Testis (tissue), 3 donors: ENCODE results near the gene SART3. TPM values are rescaled to one million over a fixed set of nuclear protein-coding genes. Genes with fewer than 3 reads are reported as not detected.
"Not testable (repeated sequence)": the region's sequence is repeated elsewhere in the genome, so short reads cannot be mapped to it uniquely, and the experiment has no call there.

Experiments
- DNase-seq: peaks from one replicate; pipeline ENCODE4 v3.0.0-alpha.2; 2019
- H3K27ac ChIP-seq, 2 donors: fragments of 200-600 bp; sonication (generic); one replicate each; pipeline ENCODE4 v1.5.1; 2019
- H3K27me3 ChIP-seq: fragments of 200-600 bp; sonication (generic); one replicate; pipeline ENCODE4 v1.5.1; 2019
- H3K36me3 ChIP-seq: fragments of 200-600 bp; sonication (generic); one replicate; pipeline ENCODE4 v1.5.1; 2017; ENCODE audit warnings: low read depth; ENCODE audit errors: missing control alignments
- H3K4me1 ChIP-seq: fragments of 200-600 bp; sonication (generic); one replicate; pipeline ENCODE4 v1.5.1; 2019
- H3K4me3 ChIP-seq, 2 donors: fragments of 200-600 bp; sonication (generic); one replicate each; pipeline ENCODE4 v1.5.1; 2017 to 2019
- H3K9me3 ChIP-seq: fragments of 200-600 bp; sonication (generic); one replicate; pipeline ENCODE4 v1.5.1; 2017
- POLR2A ChIP-seq: fragments of 450-650 bp; IDR thresholded peaks from one replicate; pipeline ENCODE4 v1.6.1; 2017; ENCODE audit warnings: antibody characterized with exemption, mild to moderate bottlenecking, moderate library complexity
- WGBS, 2 donors: methylation state at CpG; one replicate each; pipeline ENCODE4 v1.1.5; 2018; 5-methylcytosine and 5-hydroxymethylcytosine counted together
- intact Hi-C: fragments of 100-400 bp; cut with DNase I; formaldehyde crosslinking; loops from one replicate; pipeline ENCODE4 v1.15.1; 2023; ENCODE audit warnings: low total_unique reads
- polyA plus RNA-seq: library from polyadenylated mRNA; stranded (reverse); fragments of 350-450 nt; fragmentation: Illumina TruSeq; extraction: RNeasy Lipid Tissue Mini Kit (QIAGEN cat#74804); gene quantifications from one replicate; pipeline ENCODE4 v1.2.3, GENCODE V29; 2014; ENCODE audit warnings: low read depth, low replicate concordance; ENCODE audit not compliant: insufficient read depth
- total RNA-seq, 2 donors: library from RNA; depleted of rRNA; stranded (reverse); fragments of >200 nt; gene quantifications; one replicate each; pipeline ENCODE4 v1.2.3, GENCODE V29; 2016
- TF ChIP-seq, protein P1 (sequence below), 3 experiments: fragments of 450-650 bp in 2 of 3; fragments of 200-600 bp in 1 of 3; sonication (generic) in 1 of 3; IDR thresholded peaks; one replicate each; pipeline ENCODE4 v1.5.1; 2016 to 2019; ENCODE audit warnings: antibody characterized with exemption in 3 of 3, mild to moderate bottlenecking in 2 of 3, moderate library complexity in 1 of 3

SART3 gene
- total and polyA plus RNA-seq, 3 donors from 2014 or later: 48.6 to 116 (median 115) TPM

DNA sequence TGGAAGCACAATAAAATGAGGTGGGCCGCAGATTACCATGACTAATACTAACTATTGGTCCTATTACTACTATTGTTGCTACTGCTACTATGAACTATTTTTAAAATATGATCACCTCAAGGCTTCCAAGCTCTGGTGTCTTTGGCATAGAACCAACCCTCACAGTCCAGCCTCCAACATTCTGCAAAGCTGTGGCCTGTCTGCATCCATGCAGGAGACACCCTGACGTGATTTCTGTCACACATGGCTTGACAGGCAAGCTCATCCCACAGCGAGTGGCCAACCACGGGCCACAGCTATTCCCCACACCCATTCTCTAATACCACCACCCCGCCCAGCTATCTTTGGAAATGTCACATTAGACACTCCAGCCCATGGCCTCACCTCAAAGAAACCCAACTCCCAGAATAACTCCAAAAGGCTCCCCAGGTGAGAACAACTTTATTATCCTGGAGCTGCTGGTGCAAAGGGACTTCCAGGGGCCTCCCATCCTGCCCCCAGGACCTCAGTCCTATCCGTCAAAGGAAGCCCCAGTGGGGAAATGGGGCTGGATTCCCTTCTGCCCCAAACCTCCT lies 15.8 kb upstream of the SART3 start:
- Histone ChIP-seq H3K27ac (no peak overlapping the region), H3K4me1 (peaks cover 11% of the 10 kb centered on the region), H3K27me3 (no peaks in the 10 kb centered on the region), H3K9me3 (no peaks in the 10 kb centered on the region), H3K36me3 (no peaks in the 10 kb centered on the region), H3K4me3 (no peak overlapping the region)
- no peak for TF ChIP-seq POLR2A
- WGBS, 2 donors: 82 to 95% methylated on average over 6 of the region's 6 CpGs
- intact Hi-C loops: no loop called here
- no peak for DNase-seq

DNA sequence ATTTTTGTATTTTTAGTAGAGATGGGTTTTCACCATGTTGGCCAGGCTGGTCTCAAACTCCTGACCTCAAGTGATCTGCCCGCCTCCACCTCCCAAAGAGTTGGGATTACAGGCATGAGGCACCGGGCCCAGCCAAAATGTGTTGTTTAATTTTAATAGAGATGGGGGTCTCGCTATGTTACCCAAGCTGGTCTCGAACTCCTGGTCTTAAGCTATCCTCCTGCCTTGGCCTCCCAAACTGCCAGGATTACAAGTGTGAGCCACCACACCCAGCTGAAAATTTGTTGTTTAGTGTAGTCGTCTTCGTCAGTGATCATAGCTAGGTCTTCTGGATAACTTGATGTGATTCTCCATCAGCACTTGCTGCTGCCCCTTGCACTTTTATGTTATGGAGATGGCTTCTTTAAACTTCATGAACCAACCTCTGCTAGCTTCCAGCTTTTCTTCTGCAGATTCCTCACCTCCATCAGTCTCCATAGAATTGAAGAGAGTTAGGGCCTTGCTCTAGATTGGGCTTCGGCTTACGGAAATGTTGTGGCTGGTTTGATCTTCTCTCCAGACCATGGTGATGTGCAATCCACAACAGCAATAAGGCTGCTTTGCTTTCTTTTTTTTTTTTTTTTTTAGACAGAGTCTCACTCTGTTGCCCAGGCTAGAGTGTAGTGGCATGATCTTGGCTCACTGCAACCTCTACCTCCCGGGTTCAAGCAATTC lies 14.4 kb upstream of the SART3 start:
- intact Hi-C loops: no loop called here
- 94% methylated on average over 9 of the region's 9 CpGs for WGBS, 2 donors
- no peak for DNase-seq
- Histone ChIP-seq H3K9me3 (no peaks in the 10 kb centered on the region), H3K27ac (no peak overlapping the region), H3K4me1 (no peaks in the 10 kb centered on the region), H3K27me3 (no peaks in the 10 kb centered on the region), H3K4me3 (no peak overlapping the region), H3K36me3 (no peaks in the 10 kb centered on the region)
- TF ChIP-seq, protein P1, sequence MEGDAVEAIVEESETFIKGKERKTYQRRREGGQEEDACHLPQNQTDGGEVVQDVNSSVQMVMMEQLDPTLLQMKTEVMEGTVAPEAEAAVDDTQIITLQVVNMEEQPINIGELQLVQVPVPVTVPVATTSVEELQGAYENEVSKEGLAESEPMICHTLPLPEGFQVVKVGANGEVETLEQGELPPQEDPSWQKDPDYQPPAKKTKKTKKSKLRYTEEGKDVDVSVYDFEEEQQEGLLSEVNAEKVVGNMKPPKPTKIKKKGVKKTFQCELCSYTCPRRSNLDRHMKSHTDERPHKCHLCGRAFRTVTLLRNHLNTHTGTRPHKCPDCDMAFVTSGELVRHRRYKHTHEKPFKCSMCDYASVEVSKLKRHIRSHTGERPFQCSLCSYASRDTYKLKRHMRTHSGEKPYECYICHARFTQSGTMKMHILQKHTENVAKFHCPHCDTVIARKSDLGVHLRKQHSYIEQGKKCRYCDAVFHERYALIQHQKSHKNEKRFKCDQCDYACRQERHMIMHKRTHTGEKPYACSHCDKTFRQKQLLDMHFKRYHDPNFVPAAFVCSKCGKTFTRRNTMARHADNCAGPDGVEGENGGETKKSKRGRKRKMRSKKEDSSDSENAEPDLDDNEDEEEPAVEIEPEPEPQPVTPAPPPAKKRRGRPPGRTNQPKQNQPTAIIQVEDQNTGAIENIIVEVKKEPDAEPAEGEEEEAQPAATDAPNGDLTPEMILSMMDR (IDR thresholded peaks at IDR 0.05): no peak
- no peak for TF ChIP-seq POLR2A

DNA sequence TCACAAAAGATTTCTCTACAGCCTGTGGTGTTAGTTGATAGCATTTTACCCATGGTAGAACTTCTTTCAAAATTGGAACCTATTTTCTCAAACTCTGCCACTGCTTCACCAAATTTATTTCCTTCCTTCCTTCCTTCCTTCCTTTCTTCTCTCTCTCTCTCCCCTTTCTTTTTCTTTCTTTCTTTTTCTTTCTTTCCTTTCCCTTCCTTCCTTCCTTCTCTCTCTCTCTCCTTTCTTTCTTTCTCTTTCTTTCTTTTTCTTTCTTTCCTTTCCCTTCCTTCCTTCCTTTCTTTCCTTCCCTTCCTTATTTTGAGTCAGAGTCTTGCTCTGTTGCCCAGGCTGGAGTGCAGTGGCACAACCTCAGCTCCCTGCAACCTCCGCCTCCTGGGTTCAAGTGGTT lies 13.3 kb upstream of the SART3 start:
- not testable (repeated sequence) for H3K27me3 ChIP-seq, H3K4me1 ChIP-seq, H3K36me3 ChIP-seq, H3K27ac ChIP-seq, H3K4me3 ChIP-seq, H3K9me3 ChIP-seq, DNase-seq
- WGBS, 2 donors: 94 to 100% methylated on average over 1 of the region's 1 CpG
- intact Hi-C loops: loop anchor here (5.0 kb wide), 1 partner anchor 43 kb away; no protein-coding TSS in a partner anchor

DNA sequence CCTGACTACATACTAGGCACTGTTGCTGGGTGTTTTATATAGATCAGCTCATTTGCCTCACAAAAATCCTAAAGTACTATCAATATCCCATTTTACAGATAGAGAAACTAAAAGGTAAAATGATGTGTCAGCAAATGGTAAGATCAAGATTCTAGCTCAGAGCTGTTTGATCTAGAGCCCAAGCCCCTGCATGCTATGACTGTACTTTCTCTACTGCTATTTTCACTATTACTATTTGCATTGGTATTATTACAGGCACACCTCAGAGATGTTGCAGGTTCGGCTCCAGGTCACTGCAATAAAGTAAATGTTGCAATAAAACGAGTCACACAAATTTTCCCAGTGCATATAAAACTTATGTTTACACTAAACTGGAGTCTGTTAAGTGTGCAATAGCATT lies 12.3 kb upstream of the SART3 start:
- no peak for TF ChIP-seq POLR2A
- TF ChIP-seq, protein P1 (IDR thresholded peaks at IDR 0.05): no peak
- intact Hi-C loops: loop anchor here (5.0 kb wide), 1 partner anchor 44 kb away; no protein-coding TSS in a partner anchor
- Histone ChIP-seq H3K4me3 (no peak overlapping the region), H3K36me3 (no peaks in the 10 kb centered on the region), H3K27ac (no peak overlapping the region), H3K9me3 (no peaks in the 10 kb centered on the region), H3K27me3 (no peaks in the 10 kb centered on the region), H3K4me1 (peaks cover 6% of the 10 kb centered on the region)
- WGBS, 2 donors: 69 to 80% methylated on average over 2 of the region's 2 CpGs
- peak; percentile 7 for DNase-seq

DNA sequence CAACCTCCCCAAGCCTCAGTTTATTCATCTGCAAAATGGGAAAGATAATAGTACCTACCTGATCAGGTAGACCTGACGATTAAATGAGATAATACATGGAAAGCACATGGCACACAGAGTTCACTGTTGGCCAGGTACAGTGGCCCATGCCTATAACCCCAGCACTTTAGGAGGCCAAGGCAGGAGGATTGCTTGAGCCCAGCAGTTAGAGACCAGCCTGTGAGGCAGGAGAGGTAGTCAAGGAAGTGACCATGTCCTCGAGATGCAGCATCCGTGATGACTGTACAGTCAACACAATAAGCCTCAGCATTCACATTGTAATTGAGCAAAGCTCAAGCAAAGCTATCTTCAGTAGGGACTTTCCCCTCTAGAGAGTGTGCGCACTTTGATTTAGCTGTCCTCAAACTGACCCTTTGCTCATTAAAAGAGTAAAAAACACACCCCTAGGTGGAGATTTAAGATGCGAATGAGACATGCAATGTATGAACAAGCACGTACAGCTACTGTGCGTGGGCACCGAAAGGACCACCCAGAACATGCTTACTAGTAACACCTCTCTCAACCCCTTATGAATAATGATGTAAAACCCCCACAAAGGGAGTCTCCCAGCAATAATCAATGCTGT lies 11.3 kb upstream of the SART3 start:
- TF ChIP-seq POLR2A: no peak
- TF ChIP-seq, protein P1 (IDR thresholded peaks at IDR 0.05): no peak
- Histone ChIP-seq H3K4me1 (peaks cover 13% of the 10 kb centered on the region), H3K27me3 (no peaks in the 10 kb centered on the region), H3K27ac (no peak overlapping the region), H3K4me3 (no peak overlapping the region), H3K36me3 (no peaks in the 10 kb centered on the region), H3K9me3 (no peaks in the 10 kb centered on the region)
- DNase-seq: peak; percentile 2
- intact Hi-C loops: loop anchor here (5.0 kb wide), 1 partner anchor 45 kb away; no protein-coding TSS in a partner anchor
- 69 to 81% methylated on average over 8 of the region's 8 CpGs for WGBS, 2 donors
